ENCODE data around the gene NRF1. TPM values are rescaled to one million over a fixed set of nuclear protein-coding genes. Genes with fewer than 3 reads are reported as not detected.

The NRF1 gene
- total RNA-seq, 1 experiment from 2014 or later, result 18.4 TPM

DNA sequence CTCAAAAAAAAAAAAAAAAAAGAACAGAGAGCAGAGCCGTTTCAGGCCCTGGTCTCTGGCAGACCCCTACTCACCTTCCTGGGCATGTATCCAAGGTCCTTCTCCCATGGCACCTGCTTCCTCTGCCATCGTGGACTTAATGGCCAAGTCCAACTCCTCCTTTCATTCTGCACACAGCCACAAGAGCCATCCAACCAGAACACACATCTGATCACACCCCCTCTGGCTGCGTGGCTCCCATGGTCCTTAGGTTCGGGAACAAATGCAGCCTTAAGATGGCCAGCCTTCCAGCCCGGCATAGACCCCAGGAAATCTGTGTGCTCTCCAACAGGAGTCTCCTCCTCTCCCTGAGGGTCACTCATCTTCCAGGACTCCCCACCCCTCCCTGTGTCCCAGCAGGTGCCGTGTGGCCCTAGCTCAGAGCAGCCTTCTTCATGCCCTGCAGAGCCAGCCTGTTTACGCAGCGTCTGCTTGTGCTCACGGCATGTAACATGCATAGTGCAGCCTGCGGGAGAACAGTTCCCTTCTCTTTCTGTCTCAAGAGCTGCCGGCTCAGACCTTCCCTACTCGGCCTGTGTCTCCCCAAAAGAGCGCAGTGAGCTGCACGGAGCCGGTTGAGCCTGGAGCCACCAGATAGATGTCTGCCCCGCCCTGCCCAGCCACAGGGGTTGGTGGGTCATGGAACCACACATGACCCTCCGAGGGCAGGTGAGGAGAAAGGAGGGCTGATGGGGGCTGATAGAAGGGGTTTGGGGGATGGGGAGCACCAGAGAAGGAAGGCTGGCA lies 157.3 kb downstream of the NRF1 start:
- TF ChIP-seq, protein P1, sequence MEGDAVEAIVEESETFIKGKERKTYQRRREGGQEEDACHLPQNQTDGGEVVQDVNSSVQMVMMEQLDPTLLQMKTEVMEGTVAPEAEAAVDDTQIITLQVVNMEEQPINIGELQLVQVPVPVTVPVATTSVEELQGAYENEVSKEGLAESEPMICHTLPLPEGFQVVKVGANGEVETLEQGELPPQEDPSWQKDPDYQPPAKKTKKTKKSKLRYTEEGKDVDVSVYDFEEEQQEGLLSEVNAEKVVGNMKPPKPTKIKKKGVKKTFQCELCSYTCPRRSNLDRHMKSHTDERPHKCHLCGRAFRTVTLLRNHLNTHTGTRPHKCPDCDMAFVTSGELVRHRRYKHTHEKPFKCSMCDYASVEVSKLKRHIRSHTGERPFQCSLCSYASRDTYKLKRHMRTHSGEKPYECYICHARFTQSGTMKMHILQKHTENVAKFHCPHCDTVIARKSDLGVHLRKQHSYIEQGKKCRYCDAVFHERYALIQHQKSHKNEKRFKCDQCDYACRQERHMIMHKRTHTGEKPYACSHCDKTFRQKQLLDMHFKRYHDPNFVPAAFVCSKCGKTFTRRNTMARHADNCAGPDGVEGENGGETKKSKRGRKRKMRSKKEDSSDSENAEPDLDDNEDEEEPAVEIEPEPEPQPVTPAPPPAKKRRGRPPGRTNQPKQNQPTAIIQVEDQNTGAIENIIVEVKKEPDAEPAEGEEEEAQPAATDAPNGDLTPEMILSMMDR (IDR thresholded peaks at IDR 0.05; ENCODE audit: unreplicated experiment), result no peak
- DNase-seq (ENCODE audit: unreplicated experiment), result no peak
- Mint-ChIP-seq H3K27me3 (ENCODE audit: insufficient read depth, unreplicated experiment) (no peaks in the 10 kb centered on the region), H3K36me3 (ENCODE audit: insufficient read depth, unreplicated experiment) (no peaks in the 10 kb centered on the region), H3K9me3 (ENCODE audit: unreplicated experiment) (no peaks in the 10 kb centered on the region), H3K4me1 (ENCODE audit: insufficient read depth, unreplicated experiment) (no peaks in the 10 kb centered on the region), H3K27ac (ENCODE audit: low read depth, unreplicated experiment) (no peak overlapping the region), H3K4me3 (ENCODE audit: unreplicated experiment) (no peak overlapping the region)
- CTCF ChIA-PET, result interaction anchor here (0.5 to 0.6 kb wide), 4 partner anchors 26 to 1343 kb away, joined by 3 to 6 read pairs (median 4); no protein-coding TSS in a partner anchor
- BruUV-seq (replicated peaks), result no TSS peak
- POLR2A ChIA-PET, result interaction anchor here (0.6 to 0.9 kb wide), 2 partner anchors 11 to 888 kb away, joined by 3 to 4 read pairs; no protein-coding TSS in a partner anchor
- intact Hi-C loops (cut with micrococcal nuclease), result no loop called here

DNA sequence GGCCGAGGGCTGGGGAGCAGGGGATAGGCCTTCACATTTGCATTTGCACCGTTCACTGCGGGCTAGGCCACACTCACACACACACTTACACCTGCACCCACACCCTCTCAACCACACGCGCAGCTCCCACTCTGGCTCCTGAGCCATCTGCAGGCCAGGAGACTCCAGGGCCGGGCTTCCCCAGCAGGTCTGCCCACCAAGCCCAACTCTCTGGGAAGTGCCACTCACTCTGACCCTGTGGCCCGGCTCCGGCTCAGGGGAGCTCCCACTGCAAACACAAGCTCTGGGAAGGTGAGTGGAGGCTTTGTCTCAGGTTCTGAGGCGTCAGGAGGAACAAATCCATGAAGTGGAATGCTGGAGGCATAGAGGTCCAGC lies 157.9 kb downstream of the NRF1 start:
- TF ChIP-seq, protein P1 (IDR thresholded peaks at IDR 0.05; ENCODE audit: unreplicated experiment), result no peak
- BruUV-seq (replicated peaks), result no TSS peak
- ChIA-PET POLR2A (interaction anchor here (0.6 kb wide), 1 partner anchor 888 kb away, joined by 3 read pairs; no protein-coding TSS in a partner anchor), CTCF (interaction anchor here (0.6 kb wide), 2 partner anchors 26 to 1343 kb away, joined by 5 to 6 read pairs; no protein-coding TSS in a partner anchor)
- no peaks in the 10 kb centered on the region for H3K9me3 Mint-ChIP-seq (ENCODE audit: unreplicated experiment)
- H3K27ac Mint-ChIP-seq (ENCODE audit: low read depth, unreplicated experiment), result no peak overlapping the region
- no peak overlapping the region for H3K4me3 Mint-ChIP-seq (ENCODE audit: unreplicated experiment)
- intact Hi-C loops (cut with micrococcal nuclease), result no loop called here
- no peaks in the 10 kb centered on the region for H3K36me3 Mint-ChIP-seq (ENCODE audit: insufficient read depth, unreplicated experiment)
- H3K27me3 Mint-ChIP-seq (ENCODE audit: insufficient read depth, unreplicated experiment), result no peaks in the 10 kb centered on the region
- no peak for DNase-seq (ENCODE audit: unreplicated experiment)
- H3K4me1 Mint-ChIP-seq (ENCODE audit: insufficient read depth, unreplicated experiment), result no peaks in the 10 kb centered on the region

DNA sequence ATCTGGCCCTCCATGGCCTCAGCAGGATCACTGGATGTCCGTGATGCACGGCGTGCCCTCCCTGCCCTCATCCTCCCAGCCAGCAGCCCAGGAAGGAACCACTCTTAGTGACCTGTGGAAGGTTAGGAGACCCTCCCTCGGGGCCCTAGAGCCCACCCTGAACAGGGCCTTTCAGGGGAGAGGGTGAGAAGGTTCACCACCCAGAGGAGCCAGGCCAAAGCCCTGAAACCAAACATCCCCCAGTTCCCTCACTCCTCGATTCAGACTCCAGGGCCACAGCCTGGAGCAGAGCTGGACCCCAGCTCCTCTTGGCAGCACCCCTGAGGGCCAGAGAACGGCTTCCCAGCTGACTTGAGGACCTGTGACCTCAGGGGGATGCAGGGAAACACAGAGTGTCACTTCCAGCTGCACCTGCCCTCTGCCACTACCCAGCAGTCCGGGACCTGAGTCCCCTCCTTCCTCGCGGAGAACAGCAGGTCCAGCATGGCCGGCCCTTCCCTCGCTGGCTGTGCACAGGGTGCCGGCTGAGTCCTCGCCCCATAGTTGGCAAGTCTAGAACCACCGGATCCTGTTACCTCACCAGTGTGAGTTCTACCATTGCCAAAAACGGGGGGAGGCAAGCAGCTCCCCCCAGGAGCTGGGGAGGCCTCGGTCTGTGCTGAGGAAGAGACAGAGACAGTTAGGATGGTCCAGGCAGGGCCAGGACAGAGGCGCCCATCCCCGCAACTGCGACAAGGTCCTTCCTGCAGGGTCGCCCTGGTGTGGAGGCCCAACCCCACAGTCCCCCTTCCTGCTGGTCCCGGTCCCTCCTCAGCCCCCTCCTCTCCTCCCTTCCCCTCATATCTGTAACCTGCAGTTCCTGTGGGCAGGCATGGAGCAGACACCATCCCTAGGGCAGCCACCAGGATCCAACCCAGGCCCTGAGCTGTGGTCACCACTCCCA lies 158.6 kb downstream of the NRF1 start:
- BruUV-seq (replicated peaks), result no TSS peak
- ChIA-PET POLR2A (no interaction called here), CTCF (no interaction called here)
- H3K27me3 Mint-ChIP-seq (ENCODE audit: insufficient read depth, unreplicated experiment), result no peaks in the 10 kb centered on the region
- DNase-seq (ENCODE audit: unreplicated experiment), result no peak
- H3K36me3 Mint-ChIP-seq (ENCODE audit: insufficient read depth, unreplicated experiment), result no peaks in the 10 kb centered on the region
- H3K27ac Mint-ChIP-seq (ENCODE audit: low read depth, unreplicated experiment), result no peak overlapping the region
- H3K4me3 Mint-ChIP-seq (ENCODE audit: unreplicated experiment), result no peak overlapping the region
- H3K9me3 Mint-ChIP-seq (ENCODE audit: unreplicated experiment), result no peaks in the 10 kb centered on the region
- H3K4me1 Mint-ChIP-seq (ENCODE audit: insufficient read depth, unreplicated experiment), result no peaks in the 10 kb centered on the region
- intact Hi-C loops (cut with micrococcal nuclease), result no loop called here
- TF ChIP-seq, protein P1 (IDR thresholded peaks at IDR 0.05; ENCODE audit: unreplicated experiment), result no peak
